ENCODE results near the gene DPEP1.

Gene DPEP1

DNA sequence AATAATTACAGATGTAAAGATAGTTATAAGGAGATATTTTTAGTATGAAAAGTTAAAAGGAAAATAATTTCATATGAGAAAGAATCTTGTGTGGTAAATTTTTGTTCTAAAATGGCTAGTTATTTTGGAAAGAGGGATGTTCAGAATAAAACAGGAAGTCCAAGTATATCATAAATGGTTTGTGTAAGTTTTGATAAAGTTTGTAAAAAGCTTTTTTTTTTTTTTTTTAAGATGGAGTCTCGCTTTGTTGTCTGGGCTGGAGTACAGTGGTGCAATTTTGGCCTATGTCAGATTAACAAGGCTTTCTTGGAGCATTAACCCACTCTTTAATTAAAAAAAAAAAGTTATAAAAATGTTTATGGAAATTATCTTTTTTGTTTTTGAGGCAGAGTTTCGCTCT lies 64.8 kb downstream of the DPEP1 start:
- no peak for DNase-seq
- no peak overlapping the region for H3K4me3 ChIP-seq (ENCODE audit: low read depth, low read length)
- H3K27me3 ChIP-seq = no peaks in the 10 kb centered on the region
- TF ChIP-seq, protein P1, sequence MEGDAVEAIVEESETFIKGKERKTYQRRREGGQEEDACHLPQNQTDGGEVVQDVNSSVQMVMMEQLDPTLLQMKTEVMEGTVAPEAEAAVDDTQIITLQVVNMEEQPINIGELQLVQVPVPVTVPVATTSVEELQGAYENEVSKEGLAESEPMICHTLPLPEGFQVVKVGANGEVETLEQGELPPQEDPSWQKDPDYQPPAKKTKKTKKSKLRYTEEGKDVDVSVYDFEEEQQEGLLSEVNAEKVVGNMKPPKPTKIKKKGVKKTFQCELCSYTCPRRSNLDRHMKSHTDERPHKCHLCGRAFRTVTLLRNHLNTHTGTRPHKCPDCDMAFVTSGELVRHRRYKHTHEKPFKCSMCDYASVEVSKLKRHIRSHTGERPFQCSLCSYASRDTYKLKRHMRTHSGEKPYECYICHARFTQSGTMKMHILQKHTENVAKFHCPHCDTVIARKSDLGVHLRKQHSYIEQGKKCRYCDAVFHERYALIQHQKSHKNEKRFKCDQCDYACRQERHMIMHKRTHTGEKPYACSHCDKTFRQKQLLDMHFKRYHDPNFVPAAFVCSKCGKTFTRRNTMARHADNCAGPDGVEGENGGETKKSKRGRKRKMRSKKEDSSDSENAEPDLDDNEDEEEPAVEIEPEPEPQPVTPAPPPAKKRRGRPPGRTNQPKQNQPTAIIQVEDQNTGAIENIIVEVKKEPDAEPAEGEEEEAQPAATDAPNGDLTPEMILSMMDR (IDR thresholded peaks at IDR 0.05; ENCODE audit: low read depth, low read length) = no peak
- H3K36me3 ChIP-seq = no peaks in the 10 kb centered on the region
- H3K4me1 ChIP-seq = no peaks in the 10 kb centered on the region
- no peaks in the 10 kb centered on the region; the same call in 1 of the 2 replicates for H3K9me3 ChIP-seq

DNA sequence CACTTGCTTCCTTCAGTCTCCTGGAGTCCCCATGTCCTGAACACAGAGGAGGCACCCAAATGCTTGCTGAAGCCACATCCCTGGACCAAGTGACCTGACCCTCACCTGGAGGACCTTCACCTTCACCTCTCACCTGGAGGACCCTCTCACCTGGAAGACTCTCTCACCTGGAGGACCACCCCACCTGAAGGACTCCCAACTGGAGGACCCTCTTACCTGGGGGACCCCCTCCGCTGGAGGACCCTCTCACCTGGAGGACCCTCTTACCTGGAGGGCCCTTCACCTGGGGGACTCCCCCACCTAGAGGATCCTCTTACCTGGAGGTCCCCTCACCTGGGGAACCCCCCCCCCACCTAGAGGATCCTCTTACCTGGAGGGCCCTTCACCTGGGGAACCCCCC lies 72.5 kb downstream of the DPEP1 start:
- TF ChIP-seq, protein P1 (IDR thresholded peaks at IDR 0.05; ENCODE audit: low read depth, low read length) = no peak
- Histone ChIP-seq H3K36me3 (peaks cover 11% of the 10 kb centered on the region), H3K4me1 (no peaks in the 10 kb centered on the region; the same call in 1 of the 2 replicates), H3K9me3 (no peaks in the 10 kb centered on the region), H3K4me3 (ENCODE audit: low read depth, low read length) (no peak overlapping the region), H3K27me3 (no peaks in the 10 kb centered on the region)
- DNase-seq = no peak

DNA sequence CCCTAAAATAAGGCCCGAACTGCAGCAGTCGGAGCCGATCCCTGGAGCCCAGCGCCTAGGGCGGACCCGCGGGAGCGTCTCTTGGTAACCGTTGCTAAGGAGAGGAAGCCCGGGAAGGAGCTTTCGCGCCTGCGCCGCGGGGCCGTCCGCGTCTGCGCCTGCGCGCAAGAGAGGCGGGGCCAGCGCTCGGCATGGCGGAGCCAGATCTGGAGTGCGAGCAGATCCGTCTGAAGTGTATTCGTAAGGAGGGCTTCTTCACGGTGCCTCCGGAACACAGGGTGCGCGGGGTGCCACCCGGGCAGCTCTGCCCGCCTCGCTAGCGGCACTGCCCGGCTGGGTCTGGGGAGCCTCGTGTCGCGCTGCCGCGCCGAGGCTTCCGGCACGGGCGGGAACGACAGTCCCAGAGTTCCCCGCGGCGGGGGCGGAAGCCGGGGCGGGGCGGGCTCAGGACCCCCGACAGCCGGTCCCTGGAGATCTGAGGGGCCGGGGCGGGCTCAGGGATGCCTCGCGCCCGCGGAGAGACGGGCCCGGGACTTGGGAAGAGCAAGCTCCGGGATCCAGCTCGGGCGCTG lies 73.2 kb downstream of the DPEP1 start, which contains the start of gene CDK10:
CDK10 (plus strand) TSS at position 170 of the 572 bp plus-strand sequence; CDS start at position 192, 22 bp downstream.
- peak; percentile 94 for DNase-seq
- peaks cover 16% of the 10 kb centered on the region for H3K36me3 ChIP-seq

DNA sequence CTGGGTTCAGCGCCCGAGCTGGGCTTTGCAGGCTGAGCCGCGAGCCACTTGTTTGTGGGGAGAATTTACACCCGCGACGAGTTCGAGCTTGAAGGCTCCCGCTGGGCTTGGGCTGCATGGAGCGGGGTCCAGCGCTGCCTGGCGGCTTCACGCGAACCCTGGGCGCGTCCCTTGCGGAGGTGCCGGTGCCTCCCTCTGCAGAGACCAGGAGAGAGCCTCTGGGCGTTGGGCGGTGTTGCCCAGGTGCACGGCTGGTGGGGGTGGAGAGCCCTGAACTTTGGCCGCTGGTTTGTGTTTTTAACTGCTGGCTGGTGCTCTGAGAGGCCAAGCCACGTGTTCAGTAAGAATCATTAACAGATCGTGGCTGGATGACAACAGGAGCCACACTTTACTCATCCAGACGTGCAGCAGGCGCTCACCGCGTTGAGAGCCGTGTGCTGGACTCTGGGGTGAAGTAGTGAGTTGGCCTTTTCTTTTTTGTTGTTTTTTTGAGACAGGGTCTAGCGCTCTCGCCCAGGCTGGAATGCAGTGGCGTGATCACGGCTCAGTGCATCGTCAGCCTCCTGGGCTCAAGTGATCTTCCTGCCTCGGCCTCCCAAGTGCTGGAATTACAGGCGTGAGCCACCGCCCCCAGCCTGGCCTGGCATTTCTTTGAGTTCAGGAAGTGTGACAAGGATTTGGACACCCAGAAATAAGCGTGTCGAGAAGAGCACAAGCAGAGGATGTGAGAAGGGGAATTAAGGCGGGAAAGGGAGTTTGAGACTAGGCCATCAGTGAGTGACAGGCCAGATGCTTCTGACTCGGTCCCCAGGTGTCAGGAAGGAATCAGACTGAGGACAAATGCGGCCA lies 73.9 kb downstream of the DPEP1 start:
- Histone ChIP-seq H3K36me3 (peaks cover 18% of the 10 kb centered on the region), H3K4me1 (no peaks in the 10 kb centered on the region; the same call in 1 of the 2 replicates), H3K9me3 (no peaks in the 10 kb centered on the region), H3K4me3 (ENCODE audit: low read depth, low read length) (peak overlapping the region; percentile 86), H3K27me3 (no peaks in the 10 kb centered on the region)
- no peak for DNase-seq
- TF ChIP-seq, protein P1 (IDR thresholded peaks at IDR 0.05; ENCODE audit: low read depth, low read length) = no peak

More for the DNA sequence above, 73.2 kb downstream of the DPEP1 start, which contains the start of gene CDK10:
- Histone ChIP-seq H3K4me3 (ENCODE audit: low read depth, low read length) (peak within 1 kb of the TSS; percentile 86), H3K4me1 (no peaks in the 10 kb centered on the region; the same call in 1 of the 2 replicates), H3K27me3 (no peaks in the 10 kb centered on the region), H3K9me3 (no peaks in the 10 kb centered on the region)
- TF ChIP-seq, protein P1 (IDR thresholded peaks at IDR 0.05; ENCODE audit: low read depth, low read length) = no peak

All from BE2C (cell line).